SK-N-SH (cell line): ENCODE measurements around the gene SPRR1A.

Experiments used
- CHD2 ChIP-seq: fragments of 150-350 bp; IDR thresholded peaks from 2 replicates; pipeline ENCODE4 v1.6.1; 2018; ENCODE audit warnings: low read length; ENCODE audit not compliant: partially characterized antibody
- EP300 ChIP-seq, 2 experiments: IDR thresholded peaks; 2 replicates each; pipeline versions ENCODE4 v1.4.0 to v1.6.1; 2012; ENCODE audit warnings: borderline replicate concordance in 1 of 2, low read depth in 1 of 2, low read length in 1 of 2
- NRF1 ChIP-seq: IDR thresholded peaks from 2 replicates; pipeline ENCODE4 v1.6.1; 2012; ENCODE audit warnings: low read depth, mild to moderate bottlenecking, low read length
- TAF1 ChIP-seq: IDR thresholded peaks from 2 replicates; pipeline ENCODE4 v1.6.1; 2012; ENCODE audit warnings: low read depth, mild to moderate bottlenecking, low read length, moderate library complexity, borderline replicate concordance
- YY1 ChIP-seq: IDR thresholded peaks from 2 replicates; pipeline ENCODE4 v1.4.0; 2012; ENCODE audit warnings: low read depth, mild to moderate bottlenecking
- TF ChIP-seq, protein P1 (sequence below): fragments of 200-600 bp; sonication (generic); IDR thresholded peaks from 2 replicates; pipeline ENCODE4 v1.6.1; 2017; ENCODE audit warnings: antibody characterized with exemption, mild to moderate bottlenecking, moderate library complexity

- no peak for TF ChIP-seq NRF1
- TF ChIP-seq EP300 (IDR thresholded peaks at IDR 0.05; ENCODE audit: borderline replicate concordance in 1 of 2, low read depth in 1 of 2, low read length in 1 of 2), result no peak
- no peak for TF ChIP-seq TAF1
- TF ChIP-seq CHD2, result no peak
- TF ChIP-seq, protein P1, sequence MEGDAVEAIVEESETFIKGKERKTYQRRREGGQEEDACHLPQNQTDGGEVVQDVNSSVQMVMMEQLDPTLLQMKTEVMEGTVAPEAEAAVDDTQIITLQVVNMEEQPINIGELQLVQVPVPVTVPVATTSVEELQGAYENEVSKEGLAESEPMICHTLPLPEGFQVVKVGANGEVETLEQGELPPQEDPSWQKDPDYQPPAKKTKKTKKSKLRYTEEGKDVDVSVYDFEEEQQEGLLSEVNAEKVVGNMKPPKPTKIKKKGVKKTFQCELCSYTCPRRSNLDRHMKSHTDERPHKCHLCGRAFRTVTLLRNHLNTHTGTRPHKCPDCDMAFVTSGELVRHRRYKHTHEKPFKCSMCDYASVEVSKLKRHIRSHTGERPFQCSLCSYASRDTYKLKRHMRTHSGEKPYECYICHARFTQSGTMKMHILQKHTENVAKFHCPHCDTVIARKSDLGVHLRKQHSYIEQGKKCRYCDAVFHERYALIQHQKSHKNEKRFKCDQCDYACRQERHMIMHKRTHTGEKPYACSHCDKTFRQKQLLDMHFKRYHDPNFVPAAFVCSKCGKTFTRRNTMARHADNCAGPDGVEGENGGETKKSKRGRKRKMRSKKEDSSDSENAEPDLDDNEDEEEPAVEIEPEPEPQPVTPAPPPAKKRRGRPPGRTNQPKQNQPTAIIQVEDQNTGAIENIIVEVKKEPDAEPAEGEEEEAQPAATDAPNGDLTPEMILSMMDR, result no peak
- TF ChIP-seq YY1, result no peak
Observed at GRCh38 chr1:153032073-153032472, 48.2 kb downstream of the SPRR1A start.
